Ishikawa (cell line): ENCODE results near the gene IQUB.

Experiments
- CREB1 ChIP-seq: IDR thresholded peaks from 2 replicates; pipeline ENCODE4 v1.6.1; 2012; ENCODE audit warnings: low read depth
- EGR1 ChIP-seq: IDR thresholded peaks from 2 replicates; pipeline ENCODE4 v1.6.1; 2012
- RAD21 ChIP-seq: IDR thresholded peaks from 2 replicates; pipeline ENCODE4 v1.6.1; 2012; ENCODE audit warnings: low read depth
- TCF12 ChIP-seq: IDR thresholded peaks from 2 replicates; pipeline ENCODE4 v1.6.1; 2012; ENCODE audit warnings: low read depth
- TEAD4 ChIP-seq: IDR thresholded peaks from 2 replicates; pipeline ENCODE4 v1.6.1; 2012
- YY1 ChIP-seq: IDR thresholded peaks from 2 replicates; pipeline ENCODE4 v1.6.1; 2012; ENCODE audit warnings: low read depth
- TF ChIP-seq, protein P1 (sequence below): IDR thresholded peaks from 2 replicates; pipeline ENCODE4 v1.6.1; 2012
- TF ChIP-seq, protein P2 (sequence below): IDR thresholded peaks from 2 replicates; pipeline ENCODE4 v1.6.1; 2012; ENCODE audit warnings: low read depth, mild to moderate bottlenecking
- TF ChIP-seq, protein P3 (sequence below): IDR thresholded peaks from 2 replicates; pipeline ENCODE4 v1.6.1; 2012

DNA sequence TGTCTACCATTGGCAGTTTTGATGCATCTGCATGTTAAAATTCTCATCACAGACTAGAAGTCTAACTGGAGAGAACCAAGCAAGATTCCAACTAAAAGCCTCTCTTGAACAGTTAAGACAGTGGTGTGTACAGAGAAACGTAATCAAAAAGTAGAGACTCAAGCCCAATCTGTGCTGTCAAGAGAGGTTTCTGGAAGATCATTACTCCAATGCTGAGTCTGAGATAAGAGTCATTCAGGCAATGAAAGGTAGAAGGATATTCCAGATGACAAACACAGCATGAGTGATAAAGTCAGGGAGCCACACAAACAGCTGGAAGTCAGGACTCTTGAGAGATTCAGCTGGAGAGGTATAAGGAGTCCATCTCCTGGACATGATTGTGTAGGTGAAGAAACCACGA is 48.7 kb downstream of the IQUB start:
- TF ChIP-seq TCF12 (no peak), RAD21 (no peak), CREB1 (no peak), EGR1 (no peak), TEAD4 (no peak), YY1 (no peak)
- TF ChIP-seq, protein P1, sequence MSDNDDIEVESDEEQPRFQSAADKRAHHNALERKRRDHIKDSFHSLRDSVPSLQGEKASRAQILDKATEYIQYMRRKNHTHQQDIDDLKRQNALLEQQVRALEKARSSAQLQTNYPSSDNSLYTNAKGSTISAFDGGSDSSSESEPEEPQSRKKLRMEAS: no peak
- TF ChIP-seq, protein P2, sequence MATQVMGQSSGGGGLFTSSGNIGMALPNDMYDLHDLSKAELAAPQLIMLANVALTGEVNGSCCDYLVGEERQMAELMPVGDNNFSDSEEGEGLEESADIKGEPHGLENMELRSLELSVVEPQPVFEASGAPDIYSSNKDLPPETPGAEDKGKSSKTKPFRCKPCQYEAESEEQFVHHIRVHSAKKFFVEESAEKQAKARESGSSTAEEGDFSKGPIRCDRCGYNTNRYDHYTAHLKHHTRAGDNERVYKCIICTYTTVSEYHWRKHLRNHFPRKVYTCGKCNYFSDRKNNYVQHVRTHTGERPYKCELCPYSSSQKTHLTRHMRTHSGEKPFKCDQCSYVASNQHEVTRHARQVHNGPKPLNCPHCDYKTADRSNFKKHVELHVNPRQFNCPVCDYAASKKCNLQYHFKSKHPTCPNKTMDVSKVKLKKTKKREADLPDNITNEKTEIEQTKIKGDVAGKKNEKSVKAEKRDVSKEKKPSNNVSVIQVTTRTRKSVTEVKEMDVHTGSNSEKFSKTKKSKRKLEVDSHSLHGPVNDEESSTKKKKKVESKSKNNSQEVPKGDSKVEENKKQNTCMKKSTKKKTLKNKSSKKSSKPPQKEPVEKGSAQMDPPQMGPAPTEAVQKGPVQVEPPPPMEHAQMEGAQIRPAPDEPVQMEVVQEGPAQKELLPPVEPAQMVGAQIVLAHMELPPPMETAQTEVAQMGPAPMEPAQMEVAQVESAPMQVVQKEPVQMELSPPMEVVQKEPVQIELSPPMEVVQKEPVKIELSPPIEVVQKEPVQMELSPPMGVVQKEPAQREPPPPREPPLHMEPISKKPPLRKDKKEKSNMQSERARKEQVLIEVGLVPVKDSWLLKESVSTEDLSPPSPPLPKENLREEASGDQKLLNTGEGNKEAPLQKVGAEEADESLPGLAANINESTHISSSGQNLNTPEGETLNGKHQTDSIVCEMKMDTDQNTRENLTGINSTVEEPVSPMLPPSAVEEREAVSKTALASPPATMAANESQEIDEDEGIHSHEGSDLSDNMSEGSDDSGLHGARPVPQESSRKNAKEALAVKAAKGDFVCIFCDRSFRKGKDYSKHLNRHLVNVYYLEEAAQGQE: no peak
- TF ChIP-seq, protein P3, sequence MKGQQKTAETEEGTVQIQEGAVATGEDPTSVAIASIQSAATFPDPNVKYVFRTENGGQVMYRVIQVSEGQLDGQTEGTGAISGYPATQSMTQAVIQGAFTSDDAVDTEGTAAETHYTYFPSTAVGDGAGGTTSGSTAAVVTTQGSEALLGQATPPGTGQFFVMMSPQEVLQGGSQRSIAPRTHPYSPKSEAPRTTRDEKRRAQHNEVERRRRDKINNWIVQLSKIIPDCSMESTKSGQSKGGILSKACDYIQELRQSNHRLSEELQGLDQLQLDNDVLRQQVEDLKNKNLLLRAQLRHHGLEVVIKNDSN: no peak
